ENCODE results near the gene USP47.

USP47 gene

GRCh38 chr11:11967669-11968510 lies 126.1 kb downstream of the USP47 start:
- DNase-seq (ENCODE audit: low spot score) = no peak

GRCh38 chr11:11968511-11969280 lies 126.9 kb downstream of the USP47 start:
- no peak for DNase-seq (ENCODE audit: low spot score)

GRCh38 chr11:11969380-11970215 lies 127.8 kb downstream of the USP47 start:
- DNase-seq (ENCODE audit: low spot score) = no peak

- no peak for DNase-seq (ENCODE audit: low spot score)
Measured at GRCh38 chr11:11970556-11970955, 128.8 kb downstream of the USP47 start.

- no peak for DNase-seq (ENCODE audit: low spot score)
Measured at GRCh38 chr11:11971906-11972547, 130.3 kb downstream of the USP47 start.

GRCh38 chr11:11972730-11973341 lies 131.1 kb downstream of the USP47 start:
- no peak for DNase-seq (ENCODE audit: low spot score)

- no peak for DNase-seq (ENCODE audit: low spot score)
Measured at GRCh38 chr11:11973361-11973800, 131.6 kb downstream of the USP47 start.

- DNase-seq (ENCODE audit: low spot score) = no peak
Measured at GRCh38 chr11:11973866-11974265, 132.1 kb downstream of the USP47 start.

- DNase-seq (ENCODE audit: low spot score) = no peak
Measured at GRCh38 chr11:11975201-11976092, 133.7 kb downstream of the USP47 start.

GRCh38 chr11:11976481-11977127 lies 134.8 kb downstream of the USP47 start:
- DNase-seq (ENCODE audit: low spot score) = no peak

- DNase-seq (ENCODE audit: low spot score) = no peak
Measured at GRCh38 chr11:11977206-11977938, 135.6 kb downstream of the USP47 start.

GRCh38 chr11:11978098-11978637 lies 136.4 kb downstream of the USP47 start:
- no peak for DNase-seq (ENCODE audit: low spot score)

- no peak for DNase-seq (ENCODE audit: low spot score)
Measured at GRCh38 chr11:11978792-11979487, 137.2 kb downstream of the USP47 start.

- DNase-seq (ENCODE audit: low spot score) = no peak
Measured at GRCh38 chr11:11979488-11980117, 137.8 kb downstream of the USP47 start.

- no peak for DNase-seq (ENCODE audit: low spot score)
Measured at GRCh38 chr11:11980200-11980599, 138.4 kb downstream of the USP47 start.

GRCh38 chr11:11980841-11981308 lies 139.1 kb downstream of the USP47 start:
- DNase-seq (ENCODE audit: low spot score) = no peak

GRCh38 chr11:11981364-11981763 lies 139.6 kb downstream of the USP47 start:
- no peak for DNase-seq (ENCODE audit: low spot score)

- DNase-seq (ENCODE audit: low spot score) = no peak
Measured at GRCh38 chr11:11981840-11982239, 140.1 kb downstream of the USP47 start.
